NAMALWA (cell line): Measurements from ENCODE around the gene BSN.
"Not testable (repeated sequence)": the region's sequence is repeated elsewhere in the genome, so short reads cannot be mapped to it uniquely, and the experiment has no call there.

Source experiments
- DNase-seq: peaks from one replicate; pipeline ENCODE4 v3.0.0-alpha.2; 2015; ENCODE audit warnings: low spot score

BSN gene

DNA sequence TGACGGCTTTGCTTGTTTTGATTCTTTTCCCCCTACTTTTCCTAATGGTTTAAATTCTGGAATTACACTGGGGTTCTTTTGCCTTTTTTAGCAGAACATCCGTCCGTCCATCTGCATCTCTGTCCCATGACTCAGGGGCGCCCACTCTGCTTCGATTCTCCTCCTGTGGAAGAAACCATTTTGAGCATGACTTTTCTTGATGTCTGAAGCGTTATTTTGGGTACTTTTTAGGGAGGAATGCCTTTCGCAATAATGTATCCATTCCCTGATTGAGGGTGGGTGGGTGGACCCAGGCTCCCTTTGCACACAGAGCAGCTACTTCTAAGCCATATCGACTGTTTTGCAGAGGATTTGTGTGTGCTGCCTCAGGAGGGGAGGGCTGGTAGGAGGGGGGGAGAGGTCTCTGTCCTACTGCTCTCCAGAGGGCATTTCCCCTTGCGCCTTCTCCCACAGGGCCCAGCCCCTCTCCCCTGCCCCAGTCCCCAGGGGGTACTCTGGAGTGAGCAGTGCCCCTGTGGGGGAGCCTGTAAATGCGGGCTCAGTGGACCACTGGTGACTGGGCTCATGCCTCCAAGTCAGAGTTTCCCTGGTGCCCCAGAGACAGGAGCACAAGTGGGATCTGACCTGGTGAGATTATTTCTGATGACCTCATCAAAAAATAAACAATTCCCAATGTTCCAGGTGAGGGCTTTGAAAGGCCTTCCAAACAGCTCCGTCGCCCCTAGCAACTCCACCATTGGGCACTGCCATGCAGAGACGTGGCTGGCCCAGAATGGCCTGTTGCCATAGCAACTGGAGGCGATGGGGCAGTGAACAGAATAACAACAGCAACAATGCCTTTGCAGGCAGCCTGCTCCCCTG lies 19.5 kb upstream of the BSN start:
- no peak for DNase-seq

DNA sequence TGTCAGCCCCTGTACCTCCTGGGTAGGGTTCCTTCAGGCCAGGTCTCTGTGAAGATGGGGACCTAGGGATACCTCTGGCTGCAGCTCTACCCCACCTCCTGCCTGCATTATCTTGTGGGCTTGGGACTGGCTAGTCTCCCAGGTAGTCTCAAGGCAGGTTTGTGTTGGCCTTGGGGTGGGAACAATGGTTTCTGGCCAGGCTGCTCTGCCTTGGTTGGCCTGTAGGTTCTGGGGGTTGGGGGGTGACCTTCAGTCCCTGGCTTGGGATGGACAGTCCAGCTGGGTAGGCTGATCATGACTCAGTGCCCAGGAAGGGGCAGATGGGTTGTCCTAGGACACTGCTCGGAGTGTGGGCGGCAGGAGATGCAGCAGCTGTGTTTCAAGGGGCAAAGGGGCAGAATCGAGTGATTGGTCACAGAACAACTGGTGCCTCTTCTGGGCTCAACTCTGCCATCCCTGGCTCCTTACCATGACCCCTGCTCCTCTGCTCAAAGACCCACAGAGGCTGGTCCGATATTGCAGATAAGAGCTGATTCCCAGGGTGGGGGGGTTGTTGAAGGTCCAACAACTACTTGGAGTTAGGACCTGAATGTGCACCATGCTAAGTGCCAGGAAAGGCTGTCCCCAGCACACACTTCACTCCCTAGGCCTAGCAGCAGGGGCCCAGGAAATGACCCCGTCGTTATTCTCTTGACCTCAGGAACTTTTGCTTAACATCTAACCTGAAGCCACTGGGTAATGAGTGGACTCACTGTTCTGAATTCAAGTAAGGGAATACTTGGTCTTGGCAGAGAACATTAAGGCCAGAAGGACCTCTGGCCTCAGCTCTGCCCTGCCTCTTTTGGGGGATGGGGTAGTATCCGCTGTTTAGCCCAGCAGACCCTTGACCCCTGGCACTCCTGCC lies 18.1 kb upstream of the BSN start:
- DNase-seq: no peak

GRCh38 chr3:49536875-49537533 lies 17.3 kb upstream of the BSN start:
- no peak for DNase-seq

DNA sequence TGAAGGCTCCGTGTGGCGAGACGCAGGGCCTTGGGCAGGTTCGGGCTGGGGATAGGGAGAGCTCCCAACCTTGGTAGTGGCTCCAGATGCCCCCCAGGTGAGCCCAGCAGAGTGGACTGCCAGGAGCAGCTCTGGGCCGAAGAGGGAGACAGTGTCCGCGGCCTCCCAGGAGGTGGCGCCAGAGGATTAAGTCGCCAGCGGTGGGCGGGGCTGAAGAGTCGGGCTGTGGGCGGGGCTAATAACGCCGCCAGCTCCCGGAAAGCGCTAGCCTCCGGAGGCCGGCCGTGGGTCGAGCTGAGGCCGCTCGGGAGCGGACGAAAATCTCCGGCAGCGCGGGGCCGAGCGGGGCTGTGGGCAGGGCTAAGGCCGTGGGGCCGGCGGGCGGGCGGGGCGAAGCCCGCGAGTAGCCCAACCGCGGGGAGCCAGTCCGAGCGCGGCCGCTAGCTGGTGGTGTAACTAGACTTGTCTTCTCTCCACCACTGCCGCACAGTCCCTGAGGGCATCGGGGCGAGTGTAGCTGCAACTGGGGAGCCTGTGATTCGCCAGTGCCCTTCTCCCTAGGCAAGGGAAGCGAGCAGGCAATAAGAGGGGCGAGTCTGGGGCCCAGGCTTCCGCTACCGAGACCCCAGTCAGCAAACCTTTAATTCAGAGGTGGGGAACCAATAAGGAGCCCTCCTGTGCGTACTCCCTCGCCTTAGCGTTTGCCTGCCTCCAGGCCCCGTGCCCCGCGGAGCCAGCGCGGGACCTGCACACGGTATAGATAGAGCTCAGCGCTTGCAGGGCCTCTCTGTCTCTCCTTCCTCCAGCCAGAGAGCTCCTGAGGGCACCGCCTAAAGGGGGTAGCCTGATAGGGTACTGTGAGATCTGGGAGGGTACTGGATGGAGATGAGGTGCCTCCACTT lies 14.4 kb upstream of the BSN start:
- DNase-seq: peak; percentile 78

- no peak for DNase-seq
Measured at GRCh38 chr3:49552087-49552486, 2.2 kb upstream of the BSN start.

DNA sequence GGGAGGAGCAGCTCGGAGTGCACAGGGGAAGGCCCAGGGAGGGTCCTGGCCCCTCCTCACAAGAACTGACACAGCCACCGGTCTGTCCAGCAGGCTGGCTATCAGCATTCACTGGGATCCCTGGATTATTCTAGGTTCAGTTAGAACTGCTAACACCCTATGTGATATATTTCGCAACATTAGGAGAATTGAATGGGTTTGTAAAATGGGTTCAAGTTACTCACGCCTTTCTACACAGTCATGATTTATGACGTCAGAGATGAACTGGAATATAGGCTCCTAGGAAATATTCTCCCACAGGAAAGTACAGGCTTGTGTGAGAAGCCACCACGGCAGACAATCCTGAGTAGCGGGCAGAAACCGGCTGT lies 969 bp upstream of the BSN start:
- DNase-seq: no peak

DNA sequence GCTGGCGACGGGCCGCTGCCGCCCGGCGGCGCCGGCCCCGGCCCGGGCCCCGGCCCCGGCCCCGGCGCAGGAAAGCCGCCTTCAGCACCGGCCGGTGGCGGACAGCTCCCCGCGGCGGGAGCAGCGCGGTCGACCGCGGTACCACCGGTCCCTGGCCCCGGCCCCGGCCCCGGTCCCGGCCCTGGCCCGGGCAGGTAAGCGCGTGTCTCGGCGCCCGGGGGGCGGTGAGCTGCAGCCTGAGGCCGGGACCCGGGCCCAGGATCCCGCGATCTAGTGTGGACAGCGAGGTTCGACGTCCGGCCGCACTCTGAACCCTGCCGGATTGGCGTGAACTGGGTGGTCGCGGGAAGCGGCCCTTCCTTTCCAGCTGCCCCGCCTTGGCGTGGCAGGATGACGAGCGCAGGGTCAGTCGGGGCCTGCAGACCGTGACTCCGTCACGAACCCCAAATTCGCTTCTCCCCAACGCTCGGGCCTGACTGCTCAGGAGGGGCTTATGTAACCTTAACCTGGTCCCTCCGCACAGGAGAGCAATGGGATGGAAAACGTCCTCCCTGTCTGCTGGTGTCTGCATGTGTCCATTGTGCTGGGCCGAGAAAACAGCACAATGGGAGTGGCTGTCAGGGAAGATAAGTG lies 472 bp downstream of the BSN start:
- DNase-seq: no peak

DNA sequence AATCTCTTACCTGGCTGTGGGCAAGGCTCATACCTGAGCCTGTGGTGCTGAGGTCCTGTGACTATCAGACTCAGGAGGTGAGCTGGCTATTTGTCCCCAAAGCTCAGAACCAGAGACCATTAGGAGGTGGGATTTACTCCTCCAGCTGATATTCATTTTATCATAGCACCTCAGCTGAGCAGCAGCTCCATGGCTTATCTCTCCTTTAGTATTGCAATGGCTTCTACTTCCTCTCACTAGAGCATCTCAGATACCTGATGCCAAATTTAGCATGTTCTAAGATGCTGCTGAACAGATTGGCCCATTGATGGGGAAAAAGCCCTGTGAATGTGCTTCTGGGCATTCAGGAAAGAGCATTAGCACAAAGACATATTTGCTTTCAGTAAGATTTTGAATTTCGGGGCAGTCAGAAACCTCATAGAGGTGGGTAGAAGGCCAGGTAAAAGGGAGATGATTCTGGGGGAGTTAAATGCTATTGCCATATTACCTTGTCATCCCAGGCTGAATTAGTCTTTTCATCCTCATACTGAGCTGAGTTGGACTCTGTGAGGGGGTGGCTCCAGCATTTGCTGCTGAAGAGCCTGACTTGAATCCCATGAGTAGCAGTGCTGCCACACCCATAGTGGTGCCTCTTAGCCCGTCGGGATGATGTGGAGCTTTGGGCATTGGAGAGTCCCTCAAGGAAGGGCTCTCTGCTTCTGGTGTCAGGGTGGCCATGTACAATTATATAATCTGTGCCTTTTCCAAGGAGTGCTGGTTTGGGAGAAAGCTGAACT lies 2.4 kb downstream of the BSN start:
- no peak for DNase-seq

GRCh38 chr3:49563040-49563578 lies 8.8 kb downstream of the BSN start:
- DNase-seq: no peak

DNA sequence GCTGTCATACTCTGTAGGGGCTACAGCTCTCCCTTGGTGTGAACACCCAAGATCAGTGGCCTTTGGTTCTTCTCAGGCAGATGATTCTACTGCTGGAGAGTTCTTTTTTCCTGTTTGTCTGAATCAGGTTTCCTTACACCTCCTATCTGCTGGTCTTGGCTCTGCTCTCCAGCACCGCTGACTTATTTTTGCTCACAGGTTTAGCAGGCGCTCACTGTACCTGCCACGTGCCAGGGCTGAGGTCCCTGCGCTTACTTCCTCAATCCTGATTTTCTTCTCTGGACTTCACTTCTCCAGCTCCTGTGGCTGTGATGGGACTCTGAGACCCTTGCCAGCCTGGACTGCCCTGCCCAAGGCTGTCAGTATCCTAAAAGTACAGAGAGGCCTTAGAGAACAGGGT lies 9.5 kb downstream of the BSN start:
- no peak for DNase-seq

GRCh38 chr3:49566312-49566711 lies 12.0 kb downstream of the BSN start:
- no peak for DNase-seq

DNA sequence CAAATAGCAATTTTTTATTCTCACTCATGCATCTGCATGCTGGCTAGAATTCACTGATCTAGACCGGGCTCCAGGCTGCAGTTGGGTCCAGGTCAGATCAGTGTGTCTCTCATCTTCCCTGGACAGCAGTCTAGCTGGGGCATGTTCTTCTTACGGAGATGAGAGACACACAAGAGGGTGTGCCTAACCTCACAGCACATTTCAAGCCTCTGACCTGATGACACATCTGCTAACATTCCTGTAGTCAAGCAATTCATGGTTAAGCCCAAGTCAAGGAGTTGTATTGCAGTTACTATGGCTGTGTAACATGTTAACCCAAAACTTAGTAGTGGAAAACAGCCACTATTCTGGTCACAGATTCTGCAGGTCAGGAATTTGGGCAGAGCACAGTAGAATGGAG lies 13.1 kb downstream of the BSN start:
- no peak for DNase-seq

GRCh38 chr3:49568965-49569364 lies 14.7 kb downstream of the BSN start:
- no peak for DNase-seq

DNA sequence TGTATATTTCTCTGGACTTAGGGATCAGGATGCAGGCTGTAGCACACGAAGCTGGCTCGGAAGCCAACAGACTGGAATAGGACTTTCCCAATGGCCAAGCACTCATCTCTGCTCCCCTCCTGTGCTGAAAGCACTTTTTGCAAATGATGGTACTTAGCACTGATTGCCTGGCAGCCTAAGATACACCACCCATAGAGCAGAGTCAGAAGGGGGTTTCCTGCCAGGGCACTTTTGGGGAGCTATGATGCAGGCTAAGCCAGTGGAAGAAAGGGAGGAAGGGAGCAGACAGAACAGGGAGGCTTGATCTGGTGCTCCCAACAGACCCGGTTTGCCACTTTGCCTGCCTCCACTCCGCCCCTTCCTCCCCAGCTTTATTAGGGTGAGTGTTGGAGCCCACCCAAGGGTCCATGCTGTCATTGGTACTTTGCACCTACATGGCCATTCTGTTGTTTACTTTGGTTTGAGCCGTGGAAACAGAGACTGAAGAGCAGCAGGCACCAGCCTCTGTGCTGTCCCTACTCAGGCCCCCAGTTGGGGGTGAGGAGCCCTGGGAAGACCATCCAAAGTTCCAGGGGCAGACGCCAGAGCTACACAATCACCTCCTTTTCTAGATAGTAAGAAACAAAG lies 15.9 kb downstream of the BSN start:
- DNase-seq: no peak

DNA sequence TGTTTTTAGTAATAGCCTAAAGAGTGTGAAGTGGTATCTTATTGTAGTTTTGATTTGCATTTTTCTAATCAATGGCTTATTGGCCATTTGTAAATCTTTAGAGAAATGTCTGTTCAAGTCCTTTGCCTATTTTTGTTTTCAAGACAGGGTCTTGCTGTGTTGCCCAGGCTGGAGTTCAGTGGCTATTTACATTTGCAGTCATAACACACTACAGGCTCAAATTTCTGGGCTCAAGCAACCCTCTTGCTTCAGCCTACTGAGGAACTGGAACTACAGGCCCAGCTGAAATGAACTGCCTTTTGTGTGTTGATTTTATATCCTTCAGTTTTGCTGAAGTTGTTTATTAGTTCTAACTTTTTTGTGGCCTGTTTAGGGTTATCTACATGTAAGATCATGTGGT lies 27.9 kb downstream of the BSN start:
- DNase-seq: no peak

- not testable (repeated sequence) for DNase-seq
Measured at GRCh38 chr3:49585261-49585755, 31.0 kb downstream of the BSN start.

DNA sequence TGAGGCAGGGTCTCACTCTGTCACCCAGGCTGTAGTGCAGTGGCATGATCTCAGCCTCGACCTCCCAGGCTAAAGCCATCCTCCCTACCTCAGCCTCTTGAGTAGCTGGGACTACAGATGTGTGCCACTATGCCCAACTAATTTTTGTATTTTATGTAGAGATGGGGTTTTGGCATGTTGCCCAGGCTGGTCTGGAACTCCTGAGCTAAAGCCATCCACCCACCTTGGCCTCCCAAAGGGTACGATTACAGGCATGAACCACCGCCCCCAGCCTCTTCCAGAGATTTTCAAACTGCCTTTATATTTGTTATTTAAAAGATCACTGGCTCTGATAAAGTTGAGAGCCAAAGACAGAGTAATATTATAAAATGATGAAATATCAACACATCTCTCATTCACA lies 37.3 kb downstream of the BSN start:
- no peak for DNase-seq

GRCh38 chr3:49593041-49593440 lies 38.8 kb downstream of the BSN start:
- DNase-seq: no peak

DNA sequence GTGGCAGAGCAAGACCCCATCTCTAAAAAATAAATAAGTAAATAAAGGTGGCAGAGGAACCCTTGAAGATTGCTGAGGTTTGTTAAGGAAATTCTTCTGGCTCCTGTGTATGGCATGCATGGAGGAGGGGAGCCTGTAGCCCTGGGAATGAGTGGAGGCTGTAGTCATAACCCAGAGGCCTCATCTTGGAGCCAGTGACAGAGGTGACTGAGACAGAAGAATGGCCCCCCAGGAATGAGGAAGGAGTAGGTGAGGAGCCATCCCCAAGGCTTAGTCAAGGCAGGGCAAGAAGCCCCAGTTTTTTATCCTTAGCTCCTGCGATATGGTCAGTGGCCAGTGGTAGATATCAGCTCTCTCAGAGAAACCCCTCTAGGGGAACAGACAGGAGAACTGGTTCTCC lies 46.5 kb downstream of the BSN start:
- no peak for DNase-seq
